GM12878 (cell line): ENCODE results near the gene DDR1. TPM values are rescaled to one million over a fixed set of nuclear protein-coding genes. Genes with fewer than 3 reads are reported as not detected.

ENCODE experiments used
- ATAC-seq: fragments of 200-7000 bp; cut with Tn5 transposase; 3 replicates; pipeline ENCODE4 v1.9.1; 2020; ENCODE audit warnings: mild to moderate bottlenecking, moderate library complexity
- BruUV-seq: library from RNA; stranded (reverse); fragments of 400-500 nt; replicated peaks from 2 replicates; lab custom pipeline; 2021; lab: Mats Ljungman, UMichigan
- CTCF ChIA-PET: fragments of 300-600 bp; sonication (Branson Sonifier 250); formaldehyde crosslinking; extraction: SDS; loops from one replicate; lab custom pipeline; 2021; ENCODE audit warnings: inconsistent platforms; lab: Yijun Ruan, JAX
- POLR2A ChIA-PET: fragments of 350-600 bp; formaldehyde crosslinking; extraction: SDS; loops from one replicate; lab custom pipeline; 2021; ENCODE audit warnings: inconsistent platforms; lab: Charles Lee
- RAD21 ChIA-PET: fragments of 300-600 bp; sonication (Branson Sonifier 250); formaldehyde crosslinking; loops from one replicate; lab custom pipeline; 2023; ENCODE audit warnings: antibody characterized with exemption; ENCODE audit not compliant: unreplicated experiment; lab: Charles Lee
- SMC1A ChIA-PET: fragments of 300-600 bp; sonication (Branson Sonifier 250); formaldehyde crosslinking; loops from one replicate; lab custom pipeline; 2023; ENCODE audit not compliant: unreplicated experiment, uncharacterized antibody; lab: Charles Lee
- DNase-seq: peaks from one replicate; pipeline ENCODE4 v3.0.0-alpha.2; 2011; ENCODE audit warnings: low read depth, low spot score
- FAIRE-seq: peaks from 3 replicates; lab custom pipeline; 2011; peaks lifted over from hg19 to GRCh38; lab: Jason Lieb, UNC
- H2AFZ ChIP-seq: 2 replicates; pipeline ENCODE4 v1.6.0; 2011; ENCODE audit warnings: low read depth, low read length, control low read depth; ENCODE audit not compliant: control insufficient read depth
- H3K27ac ChIP-seq: 2 replicates; pipeline ENCODE4 v1.5.1; 2011; ENCODE audit warnings: control low read depth; ENCODE audit not compliant: control insufficient read depth, insufficient read depth
- H3K27me3 ChIP-seq, 2 experiments: replicated peaks in 1 of 2; 2 replicates each; pipeline versions ENCODE4 v1.6.0 to v1.6.1; 2011; ENCODE audit warnings: low read length in 1 of 2; ENCODE audit not compliant: control insufficient read depth in 2 of 2, insufficient read depth in 2 of 2
- H3K36me3 ChIP-seq, 2 experiments: 2 replicates each; pipeline ENCODE4 v1.5.1; 2011; ENCODE audit warnings: low read length in 1 of 2; ENCODE audit not compliant: control insufficient read depth in 2 of 2, insufficient read depth in 2 of 2
- H3K4me1 ChIP-seq: 2 replicates; pipeline ENCODE4 v1.6.1; 2011; ENCODE audit warnings: mild to moderate bottlenecking, low read length, moderate library complexity, mixed read lengths; ENCODE audit not compliant: control insufficient read depth, insufficient read depth
- H3K4me2 ChIP-seq: 2 replicates; pipeline ENCODE4 v1.6.0; 2011; ENCODE audit warnings: control low read depth; ENCODE audit not compliant: control insufficient read depth, insufficient read depth
- H3K4me3 ChIP-seq: fragments of 200-600 bp; sonication (generic); 2 replicates; pipeline ENCODE4 v1.5.1; 2016
- H3K79me2 ChIP-seq: 2 replicates; pipeline ENCODE4 v1.6.0; 2011; ENCODE audit warnings: low read length; ENCODE audit not compliant: control insufficient read depth, insufficient read depth
- H3K9ac ChIP-seq: 2 replicates; pipeline ENCODE4 v1.8.0; 2011; ENCODE audit warnings: low read length, control low read depth, mixed read lengths; ENCODE audit not compliant: control insufficient read depth, insufficient read depth
- H3K9me3 ChIP-seq: replicated peaks from 3 replicates; pipeline ENCODE4 v1.5.1; 2011; ENCODE audit warnings: mild to moderate bottlenecking, low read length; ENCODE audit not compliant: control insufficient read depth, insufficient read depth
- H4K20me1 ChIP-seq: 2 replicates; pipeline ENCODE4 v1.6.0; 2011; ENCODE audit not compliant: control insufficient read depth, insufficient read depth
- ASH2L ChIP-seq: fragments of 300-600, 200-600 bp; sonication (generic); IDR thresholded peaks from 2 replicates; pipeline ENCODE4 v1.6.1; 2017; ENCODE audit warnings: low read depth, mild to moderate bottlenecking, borderline replicate concordance
- BACH1 ChIP-seq: fragments of 450-650 bp; IDR thresholded peaks from 2 replicates; pipeline ENCODE4 v1.6.1; 2017; ENCODE audit warnings: mild to moderate bottlenecking, borderline replicate concordance
- BMI1 ChIP-seq: fragments of 450-650 bp; IDR thresholded peaks from 2 replicates; pipeline ENCODE4 v1.6.1; 2016; ENCODE audit warnings: mild to moderate bottlenecking, moderate library complexity, borderline replicate concordance
- CHD4 ChIP-seq: fragments of 200-600 bp; sonication (generic); IDR thresholded peaks from 2 replicates; pipeline ENCODE4 v1.6.1; 2016; ENCODE audit warnings: mild to moderate bottlenecking
- CREB1 ChIP-seq: IDR thresholded peaks from 2 replicates; pipeline ENCODE4 v1.6.1; 2012; ENCODE audit warnings: low read depth, mild to moderate bottlenecking, inconsistent platforms
- HCFC1 ChIP-seq: fragments of 150-350 bp; IDR thresholded peaks from 2 replicates; pipeline ENCODE4 v1.6.1; 2014; ENCODE audit warnings: low read length
- IRF4 ChIP-seq: IDR thresholded peaks from 2 replicates; pipeline ENCODE4 v1.6.1; 2011; ENCODE audit warnings: low read depth, low read length
- MLLT1 ChIP-seq: fragments of 450-650 bp; IDR thresholded peaks from 2 replicates; pipeline ENCODE4 v1.6.1; 2016; ENCODE audit warnings: mild to moderate bottlenecking
- NFYA ChIP-seq: IDR thresholded peaks from 2 replicates; pipeline ENCODE4 v1.6.1; 2011; ENCODE audit warnings: low read depth, mild to moderate bottlenecking, low read length, improper control_type of control experiment, borderline replicate concordance
- PAX5 ChIP-seq: IDR thresholded peaks from 2 replicates; pipeline ENCODE4 v1.6.1; 2011; ENCODE audit warnings: low read depth, low read length, borderline replicate concordance
- SPI1 ChIP-seq: IDR thresholded peaks from 2 replicates; pipeline ENCODE4 v1.6.1; 2011; ENCODE audit warnings: low read depth, mild to moderate bottlenecking, low read length, moderate library complexity, borderline replicate concordance; ENCODE audit not compliant: insufficient read depth
- STAT3 ChIP-seq: IDR thresholded peaks from 2 replicates; pipeline ENCODE4 v1.6.1; 2011; ENCODE audit warnings: low read depth, low read length, improper control_type of control experiment
- YBX1 ChIP-seq: fragments of 450-650 bp; IDR thresholded peaks from 2 replicates; pipeline ENCODE4 v1.6.1; 2016; ENCODE audit warnings: antibody characterized with exemption
- ZBTB11 ChIP-seq: fragments of 450-650 bp; formaldehyde crosslinking; IDR thresholded peaks from 2 replicates; pipeline ENCODE4 v1.5.0; 2022; ENCODE audit warnings: mild to moderate bottlenecking, missing genetic modification characterization
- WGBS: methylation state at CpG from one replicate; pipeline ENCODE4 v1.1.6; 2016; ENCODE audit warnings: low lambda C conversion rate; ENCODE audit not compliant: insufficient replicate concordance, insufficient coverage; ENCODE audit errors: missing lambda C conversion rate; 5-methylcytosine and 5-hydroxymethylcytosine counted together
- in situ Hi-C: fragments of 300-500 bp; cut with MboI; formaldehyde crosslinking; loops from 9 replicates; pipeline ENCODE4 v1.14.3; 2018; ENCODE audit warnings: mixed read lengths
- intact Hi-C: fragments of 100-400 bp; cut with micrococcal nuclease; formaldehyde crosslinking; loops from one replicate; pipeline ENCODE4 v1.14.2; 2022; ENCODE audit not compliant: unreplicated experiment
- polyA plus RNA-seq, 11 experiments: library from polyadenylated mRNA; depleted of rRNA in 4 of 11; unstranded in 6 of 11; stranded (reverse) in 5 of 11; fragments of >200 nt; fragmentation: Nextera tagmentation in 4 of 11; fragmentation: Illumina TruSeq in 1 of 11; extraction: Ambion mirVana in 4 of 11; extraction: Trizol in 1 of 11; gene quantifications; 1 replicate in 1 of 11; 2 replicates in 10 of 11; pipeline versions ENCODE4 v1.2.1 to v1.2.3, GENCODE V29; 2011 to 2016; ENCODE audit warnings: inconsistent platforms in 2 of 11, missing spikeins in 2 of 11, low read depth in 1 of 11
- total RNA-seq, 4 experiments: library from RNA; depleted of rRNA in 3 of 4; stranded (reverse); fragments of >200 nt in 3 of 4; fragmentation: Illumina TruSeq in 1 of 4; extraction: Trizol in 1 of 4; gene quantifications; 2 replicates each; pipeline versions ENCODE4 v1.2.1 to v1.2.3, GENCODE V29; 2013 to 2021
- TF ChIP-seq, protein P1 (sequence below): fragments of 150-350 bp; IDR thresholded peaks from 2 replicates; pipeline ENCODE4 v1.6.1; 2014; ENCODE audit warnings: mild to moderate bottlenecking, low read depth, low read length

The DDR1 gene
- total and polyA plus RNA-seq, 10 of the 15 experiments (the other 5 are each of a cell fraction or from before 2014, with no cell fraction given), result 1.1 to 39.0 (median 11.9) TPM

- ChIA-PET POLR2A (interaction anchor here (0.6 to 2.1 kb wide), 6 partner anchors 19 to 392 kb away, joined by 3 to 21 read pairs (median 3); partner anchors contain the start of gene DDR1), SMC1A (interaction anchor here (0.8 to 3.0 kb wide), 5 partner anchors 16 to 211 kb away, joined by 3 to 14 read pairs (median 3); partner anchors contain the start of gene DDR1), CTCF (interaction anchor here (0.6 to 3.7 kb wide), 6 partner anchors 23 to 689 kb away, joined by 3 to 13 read pairs (median 5); no protein-coding TSS in a partner anchor), RAD21 (interaction anchor here (1.0 to 3.5 kb wide), 4 partner anchors 12 to 171 kb away, joined by 3 to 22 read pairs (median 4); partner anchors contain the start of gene DDR1)
- intact Hi-C loops (loop anchor here (2.0 kb wide), 1 partner anchor 25 kb away; no protein-coding TSS in a partner anchor), in situ Hi-C loops (no loop called here)
- under 1% methylated on average over 48 of the region's 49 CpGs for WGBS
- peak; percentile 99 for ATAC-seq
- DNase-seq, result peak; percentile 94
- Histone ChIP-seq H3K36me3 (peaks cover 3% of the 10 kb centered on the region in 2 experiments; a peak in 1 of 4 replicates), H3K4me3 (peak within 1 kb of the TSS; percentile 100), H2AFZ (peak within 1 kb of the TSS; percentile 98), H3K27ac (peak within 1 kb of the TSS; percentile 77), H3K27me3 (no peaks in the 10 kb centered on the region), H3K9me3 (no peaks in the 10 kb centered on the region), H4K20me1 (no peaks in the 10 kb centered on the region), H3K9ac (peak within 1 kb of the TSS; percentile 87), H3K4me1 (peaks cover 16% of the 10 kb centered on the region), H3K4me2 (peak within 1 kb of the TSS; percentile 92), H3K79me2 (peaks cover 11% of the 10 kb centered on the region)
- peak; percentile 96 for FAIRE-seq
- no TSS peak for BruUV-seq
- TF ChIP-seq CHD4 (no peak), PAX5 (peak; percentile 53; the same call in 1 of the 2 replicates), HCFC1 (peak; percentile 99), STAT3 (no peak), CREB1 (peak; percentile 77), YBX1 (no peak), SPI1 (no peak), NFYA (no peak), IRF4 (peak; percentile 78), ZBTB11 (CRISPR knock-in tag) (peak; percentile 97), MLLT1 (peak; percentile 74), ASH2L (no peak), BACH1 (no peak), BMI1 (no peak)
- TF ChIP-seq, protein P1, sequence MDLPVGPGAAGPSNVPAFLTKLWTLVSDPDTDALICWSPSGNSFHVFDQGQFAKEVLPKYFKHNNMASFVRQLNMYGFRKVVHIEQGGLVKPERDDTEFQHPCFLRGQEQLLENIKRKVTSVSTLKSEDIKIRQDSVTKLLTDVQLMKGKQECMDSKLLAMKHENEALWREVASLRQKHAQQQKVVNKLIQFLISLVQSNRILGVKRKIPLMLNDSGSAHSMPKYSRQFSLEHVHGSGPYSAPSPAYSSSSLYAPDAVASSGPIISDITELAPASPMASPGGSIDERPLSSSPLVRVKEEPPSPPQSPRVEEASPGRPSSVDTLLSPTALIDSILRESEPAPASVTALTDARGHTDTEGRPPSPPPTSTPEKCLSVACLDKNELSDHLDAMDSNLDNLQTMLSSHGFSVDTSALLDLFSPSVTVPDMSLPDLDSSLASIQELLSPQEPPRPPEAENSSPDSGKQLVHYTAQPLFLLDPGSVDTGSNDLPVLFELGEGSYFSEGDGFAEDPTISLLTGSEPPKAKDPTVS, result no peak; the same call in none of the 2 replicates
Measured at GRCh38 chr6:30907758-30908591, 23.7 kb downstream of the DDR1 start, which contains the start of gene GTF2H4. GTF2H4 (plus strand) TSS chr6:30908207.
